GM12873 (cell line): Measurements from ENCODE around the gene SPPL2A.

Source experiments
- CTCF ChIP-seq: IDR thresholded peaks from 2 replicates; pipeline ENCODE4 v1.5.1; 2012; ENCODE audit warnings: low read depth, mild to moderate bottlenecking, moderate library complexity, low read length, control low read depth; ENCODE audit not compliant: insufficient read depth; ENCODE audit errors: missing control alignments

The SPPL2A gene

GRCh38 chr15:50702762-50703334 lies 62.7 kb downstream of the SPPL2A start:
- TF ChIP-seq CTCF: no peak

DNA sequence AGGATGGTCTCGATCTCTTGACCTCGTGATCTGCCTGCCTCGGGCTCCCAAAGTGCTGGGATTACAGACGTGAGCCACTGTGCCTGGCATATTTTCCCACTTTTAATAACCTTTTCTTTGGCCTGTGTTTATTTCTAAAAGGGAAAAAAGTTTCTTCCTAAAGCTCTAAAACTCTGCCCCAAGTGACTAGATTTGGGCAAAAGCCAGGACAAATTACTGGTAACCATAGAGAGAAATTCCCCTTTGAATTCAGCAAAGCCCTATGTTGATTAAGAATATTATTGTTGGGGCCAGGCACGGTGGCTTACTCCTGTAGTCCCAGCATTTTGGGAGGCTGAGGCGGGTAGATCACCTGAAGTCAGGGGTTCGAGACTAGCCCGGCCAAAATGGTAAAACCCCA lies 67.4 kb downstream of the SPPL2A start:
- no peak for TF ChIP-seq CTCF

DNA sequence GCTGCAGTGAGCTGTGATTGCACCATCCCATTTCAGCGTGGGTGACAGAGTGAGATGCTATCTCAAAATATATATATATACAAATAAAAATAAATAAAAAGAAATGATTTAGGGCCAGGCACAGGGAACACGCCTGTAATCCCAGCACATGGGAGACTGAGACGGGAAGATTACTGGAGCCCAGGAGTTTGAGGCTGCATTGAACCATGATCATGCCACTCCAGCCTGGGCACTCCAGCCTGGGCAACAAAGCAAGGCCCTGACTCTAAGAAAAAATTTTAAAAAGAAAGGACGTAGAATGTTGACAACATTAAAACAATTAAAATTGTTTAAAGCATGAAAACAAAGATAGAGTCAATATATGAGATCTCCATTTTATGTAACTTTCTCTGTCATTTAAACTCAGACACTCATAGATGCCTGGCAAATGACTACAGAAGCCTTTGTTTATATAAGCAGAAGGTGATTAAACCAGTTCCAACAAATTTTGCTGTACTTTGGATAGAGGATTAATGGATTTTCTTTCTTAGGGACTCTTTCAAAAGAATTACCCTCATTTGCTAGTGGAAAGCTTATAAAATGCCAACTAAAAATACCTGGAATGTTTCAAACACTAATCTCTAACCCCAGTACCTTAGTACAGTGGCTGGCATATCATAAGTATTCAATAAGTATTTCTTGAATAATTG lies 68.3 kb downstream of the SPPL2A start:
- no peak for TF ChIP-seq CTCF

- no peak for TF ChIP-seq CTCF
Measured at GRCh38 chr15:50687302-50687902, 78.1 kb downstream of the SPPL2A start.

GRCh38 chr15:50686469-50687301 lies 78.8 kb downstream of the SPPL2A start, which contains the start of gene TRPM7:
Gene TRPM7, minus strand, starts transcription at chr15:50686797. Its CDS starts 264 bp downstream, at chr15:50686533.
- TF ChIP-seq CTCF: no peak

DNA sequence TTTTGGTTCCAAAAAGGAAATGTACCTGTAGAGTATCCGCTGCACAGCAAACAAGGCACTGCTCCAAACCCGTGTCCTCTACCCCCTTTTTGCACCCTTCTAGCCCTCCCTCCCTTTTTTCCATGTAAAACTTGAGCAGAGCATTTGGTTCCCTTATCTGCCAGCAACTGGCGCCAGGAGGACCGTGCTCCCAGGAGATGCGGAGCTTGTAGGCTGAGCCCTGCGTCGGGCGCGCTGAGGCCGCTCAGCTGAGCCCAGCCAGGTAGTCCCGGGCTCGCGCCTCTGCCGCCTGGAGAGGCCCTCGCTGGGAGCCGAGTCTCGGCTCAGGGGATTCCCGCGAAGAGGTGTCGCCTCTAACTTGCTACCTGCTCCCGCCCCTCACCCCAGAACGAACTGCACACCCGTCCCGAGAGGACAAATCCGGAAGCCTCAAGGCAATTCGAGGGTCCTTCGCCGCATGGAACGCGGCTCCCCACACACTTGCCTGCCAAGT lies 79.5 kb downstream of the SPPL2A start:
- TF ChIP-seq CTCF: no peak
